Neural cell (in vitro differentiated cells): Measurements from ENCODE around the gene TTC17. TPM values are rescaled to one million over a fixed set of nuclear protein-coding genes. Genes with fewer than 3 reads are reported as not detected.

Experiments used
- H2AFZ ChIP-seq: fragments of 200-600, 300-800 bp; sonication (generic), shearing (Covaris generic); 2 replicates; pipeline ENCODE4 v1.6.0; 2014; ENCODE audit warnings: low read depth, mild to moderate bottlenecking, antibody characterized with exemption, low read length, moderate library complexity
- H3F3A ChIP-seq: fragments of 200-600 bp; shearing (Covaris generic); 2 replicates; pipeline ENCODE4 v1.6.1; 2016; ENCODE audit warnings: mild to moderate bottlenecking, moderate library complexity, mixed read lengths, antibody characterized with exemption, low read length; ENCODE audit not compliant: insufficient read depth, poor library complexity, severe bottlenecking
- H3K27ac ChIP-seq: fragments of 200-600, 300-800 bp; sonication (generic), shearing (Covaris generic); 2 replicates; pipeline ENCODE4 v1.5.1; 2014; ENCODE audit warnings: mild to moderate bottlenecking, low read length, moderate library complexity
- H3K27me3 ChIP-seq: fragments of 300-800, 200-600 bp; sonication (generic), shearing (Covaris generic); 2 replicates; pipeline ENCODE4 v1.6.0; 2014; ENCODE audit warnings: mild to moderate bottlenecking, low read depth, low read length, moderate library complexity; ENCODE audit not compliant: insufficient read depth
- H3K36me3 ChIP-seq: fragments of 300-800, 200-600 bp; sonication (generic), shearing (Covaris generic); 2 replicates; pipeline ENCODE4 v1.5.1; 2014; ENCODE audit warnings: mild to moderate bottlenecking, antibody characterized with exemption, low read length, moderate library complexity; ENCODE audit not compliant: insufficient read depth
- H3K4me2 ChIP-seq: fragments of 300-800, 200-600 bp; sonication (generic), shearing (Covaris generic); 2 replicates; pipeline ENCODE4 v1.6.0; 2014; ENCODE audit warnings: mild to moderate bottlenecking, low read length
- H3K4me3 ChIP-seq: fragments of 300-800, 200-600 bp; sonication (generic), shearing (Covaris generic); 2 replicates; pipeline ENCODE4 v1.5.1; 2014; ENCODE audit warnings: mild to moderate bottlenecking, low read length, moderate library complexity
- H3K79me2 ChIP-seq: fragments of 200-600 bp; shearing (Covaris generic); replicated peaks from 2 replicates; pipeline ENCODE4 v1.6.0; 2014; ENCODE audit warnings: mild to moderate bottlenecking, low read length, moderate library complexity; ENCODE audit not compliant: insufficient read depth
- H3K9ac ChIP-seq: fragments of 300-800, 200-600 bp; sonication (generic), shearing (Covaris generic); 2 replicates; pipeline ENCODE4 v1.6.1; 2016; ENCODE audit warnings: mild to moderate bottlenecking, low read length, mixed read lengths
- H3K9me2 ChIP-seq: fragments of 200-600 bp; shearing (Covaris generic); 2 replicates; pipeline ENCODE4 v1.6.1; 2016; ENCODE audit warnings: mild to moderate bottlenecking, low read length, mixed read lengths; ENCODE audit not compliant: insufficient read depth
- H3K9me3 ChIP-seq: fragments of 200-600, 300-800 bp; sonication (generic), shearing (Covaris generic); 2 replicates; pipeline ENCODE4 v1.6.1; 2016; ENCODE audit warnings: mild to moderate bottlenecking, mixed run types, low read length, moderate library complexity, mixed read lengths
- H4K20me1 ChIP-seq: fragments of 200-600 bp; shearing (Covaris generic); 2 replicates; pipeline ENCODE4 v1.6.1; 2016; ENCODE audit warnings: mild to moderate bottlenecking, mixed run types; ENCODE audit not compliant: insufficient read depth
- EP300 ChIP-seq: fragments of 450-650 bp; conservative IDR thresholded peaks from 2 replicates; pipeline ENCODE4 v1.6.1; 2014; ENCODE audit warnings: antibody characterized with exemption, mild to moderate bottlenecking, moderate library complexity; ENCODE audit not compliant: poor library complexity, severe bottlenecking
- EZH2 ChIP-seq: fragments of 200-600, 300-800 bp; shearing (Covaris generic), sonication (generic); IDR thresholded peaks from 2 replicates; pipeline ENCODE4 v1.6.1; 2014; ENCODE audit warnings: antibody characterized with exemption, low read length, borderline replicate concordance, mild to moderate bottlenecking; ENCODE audit not compliant: insufficient read depth, poor library complexity, severe bottlenecking
- MXI1 ChIP-seq: fragments of 450-650 bp; conservative IDR thresholded peaks from 2 replicates; pipeline ENCODE4 v1.6.1; 2014; ENCODE audit warnings: antibody characterized with exemption, mild to moderate bottlenecking; ENCODE audit not compliant: poor library complexity, severe bottlenecking
- POLR2AphosphoS5 ChIP-seq: IDR thresholded peaks from 2 replicates; pipeline ENCODE4 v1.6.1; 2012
- RAD21 ChIP-seq: fragments of 450-650 bp; conservative IDR thresholded peaks from 2 replicates; pipeline ENCODE4 v1.6.1; 2014; ENCODE audit warnings: antibody characterized with exemption, mild to moderate bottlenecking, moderate library complexity
- SMC3 ChIP-seq: fragments of 450-650 bp; conservative IDR thresholded peaks from 2 replicates; pipeline ENCODE4 v1.6.1; 2014; ENCODE audit warnings: antibody characterized with exemption, mild to moderate bottlenecking, moderate library complexity; ENCODE audit not compliant: poor library complexity
- TAF1 ChIP-seq: IDR thresholded peaks from 2 replicates; pipeline ENCODE4 v1.6.1; 2012; ENCODE audit warnings: low read depth
- polyA plus RNA-seq: library from polyadenylated mRNA; depleted of rRNA; stranded (reverse); fragments of >200 nt; gene quantifications from 2 replicates; pipeline ENCODE4 v1.2.3, GENCODE V29; 2014
- TF ChIP-seq, protein P1 (sequence below): fragments of 450-650 bp; IDR thresholded peaks from 2 replicates; pipeline ENCODE4 v1.5.1; 2014; ENCODE audit warnings: antibody characterized with exemption, mild to moderate bottlenecking, moderate library complexity; ENCODE audit not compliant: poor library complexity, severe bottlenecking
- TF ChIP-seq, protein P2 (sequence below): IDR thresholded peaks from 2 replicates; pipeline ENCODE4 v1.6.1; 2012; ENCODE audit warnings: borderline replicate concordance

TTC17 gene
- polyA plus RNA-seq, 1 donor from 2014 or later = 122 TPM

DNA sequence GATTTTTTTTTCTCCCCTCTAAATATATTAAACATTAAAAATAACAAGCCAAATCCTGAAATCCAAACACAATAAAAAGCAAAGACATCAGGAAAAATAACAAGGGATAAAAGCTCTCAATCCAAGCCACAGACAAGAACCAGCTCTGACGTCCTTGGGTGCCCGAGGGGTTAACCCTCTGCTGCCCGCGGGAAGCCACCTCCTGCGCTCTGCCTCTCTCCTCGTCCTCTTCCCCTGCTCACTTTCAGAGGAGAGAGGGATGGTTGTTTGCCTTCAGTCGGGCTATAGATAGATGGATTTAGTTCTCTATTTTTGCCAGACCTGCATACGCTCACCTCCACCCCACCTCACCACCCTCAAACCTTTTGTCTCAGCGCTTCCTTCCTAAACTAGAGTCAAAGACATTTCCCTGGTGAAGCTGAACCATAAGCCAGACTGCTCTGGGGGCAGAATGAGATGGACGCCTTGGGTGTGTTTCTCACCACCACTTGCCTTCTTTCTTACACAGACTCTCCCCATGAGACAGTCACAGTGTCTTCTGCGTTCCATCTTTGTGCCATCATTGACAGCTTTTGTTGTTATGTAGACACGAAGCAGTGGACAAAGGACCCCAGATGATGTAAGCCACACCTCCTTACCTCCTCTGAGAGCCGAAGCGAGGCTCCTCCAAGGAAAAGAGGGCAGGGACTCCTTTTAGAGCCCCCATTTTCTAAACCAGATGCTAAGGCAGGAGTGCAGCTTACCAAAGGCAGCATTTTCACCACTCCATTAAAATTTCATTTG lies 179.3 kb downstream of the TTC17 start:
- Histone ChIP-seq H3K9me3 (peaks cover 6% of the 10 kb centered on the region), H3K79me2 (no peaks in the 10 kb centered on the region), H3K36me3 (no peaks in the 10 kb centered on the region), H3K4me2 (no peak overlapping the region), H3K27me3 (no peaks in the 10 kb centered on the region), H4K20me1 (no peaks in the 10 kb centered on the region), H2AFZ (no peak overlapping the region), H3K27ac (no peak overlapping the region), H3K4me3 (no peak overlapping the region), H3F3A (no peaks in the 10 kb centered on the region), H3K9ac (no peak overlapping the region), H3K9me2 (no peaks in the 10 kb centered on the region)
- TF ChIP-seq POLR2AphosphoS5 (no peak), EP300 (no peak), MXI1 (no peak), EZH2 (no peak), RAD21 (no peak), SMC3 (no peak), TAF1 (no peak)
- TF ChIP-seq, protein P1, sequence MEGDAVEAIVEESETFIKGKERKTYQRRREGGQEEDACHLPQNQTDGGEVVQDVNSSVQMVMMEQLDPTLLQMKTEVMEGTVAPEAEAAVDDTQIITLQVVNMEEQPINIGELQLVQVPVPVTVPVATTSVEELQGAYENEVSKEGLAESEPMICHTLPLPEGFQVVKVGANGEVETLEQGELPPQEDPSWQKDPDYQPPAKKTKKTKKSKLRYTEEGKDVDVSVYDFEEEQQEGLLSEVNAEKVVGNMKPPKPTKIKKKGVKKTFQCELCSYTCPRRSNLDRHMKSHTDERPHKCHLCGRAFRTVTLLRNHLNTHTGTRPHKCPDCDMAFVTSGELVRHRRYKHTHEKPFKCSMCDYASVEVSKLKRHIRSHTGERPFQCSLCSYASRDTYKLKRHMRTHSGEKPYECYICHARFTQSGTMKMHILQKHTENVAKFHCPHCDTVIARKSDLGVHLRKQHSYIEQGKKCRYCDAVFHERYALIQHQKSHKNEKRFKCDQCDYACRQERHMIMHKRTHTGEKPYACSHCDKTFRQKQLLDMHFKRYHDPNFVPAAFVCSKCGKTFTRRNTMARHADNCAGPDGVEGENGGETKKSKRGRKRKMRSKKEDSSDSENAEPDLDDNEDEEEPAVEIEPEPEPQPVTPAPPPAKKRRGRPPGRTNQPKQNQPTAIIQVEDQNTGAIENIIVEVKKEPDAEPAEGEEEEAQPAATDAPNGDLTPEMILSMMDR = no peak
- TF ChIP-seq, protein P2, sequence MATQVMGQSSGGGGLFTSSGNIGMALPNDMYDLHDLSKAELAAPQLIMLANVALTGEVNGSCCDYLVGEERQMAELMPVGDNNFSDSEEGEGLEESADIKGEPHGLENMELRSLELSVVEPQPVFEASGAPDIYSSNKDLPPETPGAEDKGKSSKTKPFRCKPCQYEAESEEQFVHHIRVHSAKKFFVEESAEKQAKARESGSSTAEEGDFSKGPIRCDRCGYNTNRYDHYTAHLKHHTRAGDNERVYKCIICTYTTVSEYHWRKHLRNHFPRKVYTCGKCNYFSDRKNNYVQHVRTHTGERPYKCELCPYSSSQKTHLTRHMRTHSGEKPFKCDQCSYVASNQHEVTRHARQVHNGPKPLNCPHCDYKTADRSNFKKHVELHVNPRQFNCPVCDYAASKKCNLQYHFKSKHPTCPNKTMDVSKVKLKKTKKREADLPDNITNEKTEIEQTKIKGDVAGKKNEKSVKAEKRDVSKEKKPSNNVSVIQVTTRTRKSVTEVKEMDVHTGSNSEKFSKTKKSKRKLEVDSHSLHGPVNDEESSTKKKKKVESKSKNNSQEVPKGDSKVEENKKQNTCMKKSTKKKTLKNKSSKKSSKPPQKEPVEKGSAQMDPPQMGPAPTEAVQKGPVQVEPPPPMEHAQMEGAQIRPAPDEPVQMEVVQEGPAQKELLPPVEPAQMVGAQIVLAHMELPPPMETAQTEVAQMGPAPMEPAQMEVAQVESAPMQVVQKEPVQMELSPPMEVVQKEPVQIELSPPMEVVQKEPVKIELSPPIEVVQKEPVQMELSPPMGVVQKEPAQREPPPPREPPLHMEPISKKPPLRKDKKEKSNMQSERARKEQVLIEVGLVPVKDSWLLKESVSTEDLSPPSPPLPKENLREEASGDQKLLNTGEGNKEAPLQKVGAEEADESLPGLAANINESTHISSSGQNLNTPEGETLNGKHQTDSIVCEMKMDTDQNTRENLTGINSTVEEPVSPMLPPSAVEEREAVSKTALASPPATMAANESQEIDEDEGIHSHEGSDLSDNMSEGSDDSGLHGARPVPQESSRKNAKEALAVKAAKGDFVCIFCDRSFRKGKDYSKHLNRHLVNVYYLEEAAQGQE = no peak

DNA sequence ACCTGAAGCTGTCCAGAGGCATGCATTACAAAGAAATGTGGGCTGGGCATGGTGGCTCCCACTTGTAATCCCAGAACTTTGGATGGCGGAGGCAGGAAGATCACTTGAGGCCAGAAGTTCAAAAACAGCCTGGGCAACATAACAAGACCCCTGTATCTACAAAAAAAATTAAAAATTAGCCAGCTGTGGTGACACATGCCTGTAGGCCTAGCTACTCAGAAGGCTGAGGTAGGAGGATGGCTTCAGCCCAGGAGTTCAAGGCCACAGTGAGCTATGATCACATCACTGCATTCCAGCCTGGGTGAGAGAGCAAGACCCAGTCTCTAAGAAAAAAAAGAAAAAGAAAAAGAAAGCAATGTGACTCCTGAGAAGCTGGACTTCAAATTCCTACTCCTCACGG lies 183.3 kb downstream of the TTC17 start:
- Histone ChIP-seq H3F3A (no peaks in the 10 kb centered on the region), H3K9ac (no peak overlapping the region), H3K27ac (no peak overlapping the region), H3K9me2 (no peaks in the 10 kb centered on the region), H2AFZ (no peak overlapping the region), H3K36me3 (no peaks in the 10 kb centered on the region), H3K79me2 (no peaks in the 10 kb centered on the region), H3K4me2 (no peak overlapping the region), H4K20me1 (no peaks in the 10 kb centered on the region), H3K4me3 (no peak overlapping the region), H3K9me3 (peaks cover 6% of the 10 kb centered on the region), H3K27me3 (no peaks in the 10 kb centered on the region)
- no peak for TF ChIP-seq EZH2
- TF ChIP-seq MXI1 = no peak
- no peak for TF ChIP-seq RAD21
- TF ChIP-seq, protein P1 = no peak
- TF ChIP-seq TAF1 = no peak
